K562 (cell line): Measurements from ENCODE around the gene STK4. TPM values are rescaled to one million over a fixed set of nuclear protein-coding genes. Genes with fewer than 3 reads are reported as not detected.

ENCODE experiments used
- ATAC-seq: fragments of 200-7000 bp; cut with Tn5 transposase; 3 replicates; pipeline ENCODE4 v1.9.1; 2020; ENCODE audit warnings: moderate library complexity
- BruUV-seq: library from RNA; stranded (reverse); fragments of 400-500 nt; replicated peaks from 2 replicates; lab custom pipeline; 2021; lab: Mats Ljungman, UMichigan
- CTCF ChIA-PET: fragments of 300-600 bp; formaldehyde crosslinking; extraction: SDS; loops from one replicate; lab custom pipeline; 2021; ENCODE audit warnings: low intra/inter-chr PET ratio; lab: Yijun Ruan, JAX
- POLR2A ChIA-PET: fragments of 300-600, 350-650 bp; sonication (Branson Sonifier 250); formaldehyde crosslinking; extraction: SDS; loops from one replicate; lab custom pipeline; 2021; ENCODE audit warnings: antibody characterized with exemption, inconsistent platforms; lab: Yijun Ruan, JAX
- DNase-seq, 4 experiments: peaks; one replicate each; pipeline versions ENCODE4 v3.0.0 to v3.0.0-alpha.2; 2011 to 2018; ENCODE audit warnings: low spot score in 3 of 4, mixed read lengths in 3 of 4; ENCODE audit errors: extremely low read depth in 1 of 4
- FAIRE-seq: peaks from 2 replicates; lab custom pipeline; 2011; peaks lifted over from hg19 to GRCh38; lab: Jason Lieb, UNC
- H2AFZ ChIP-seq: 2 replicates; pipeline ENCODE4 v1.6.0; 2011; ENCODE audit warnings: low read depth, low read length, control low read depth, inconsistent platforms
- H3K27ac ChIP-seq: fragments of 200-600 bp; 3 replicates; pipeline ENCODE4 v1.8.0; 2011; ENCODE audit warnings: low read depth, mild to moderate bottlenecking, control low read depth, inconsistent platforms, low read length, moderate library complexity, mixed read lengths; ENCODE audit errors: extremely low read depth
- H3K27me3 ChIP-seq, 2 experiments: fragments of 300-600 bp in 1 of 2; 2 replicates in 1 of 2; 3 replicates in 1 of 2; pipeline versions ENCODE4 v1.6.0 to v1.8.0; 2011; ENCODE audit warnings: inconsistent platforms in 2 of 2, low read length in 2 of 2, mild to moderate bottlenecking in 1 of 2, mixed read lengths in 1 of 2, moderate library complexity in 1 of 2; ENCODE audit not compliant: control insufficient read depth in 2 of 2, insufficient read depth in 2 of 2
- H3K36me3 ChIP-seq: fragments of 300-600 bp; 3 replicates; pipeline ENCODE4 v1.8.0; 2011; ENCODE audit warnings: mild to moderate bottlenecking, low read length, inconsistent platforms; ENCODE audit not compliant: control insufficient read depth, insufficient read depth
- H3K4me1 ChIP-seq, 2 experiments: fragments of 200-600 bp in 1 of 2; replicated peaks in 1 of 2; 2 replicates in 1 of 2; 3 replicates in 1 of 2; pipeline versions ENCODE4 v1.5.1 to v1.8.0; 2011; ENCODE audit warnings: inconsistent platforms in 2 of 2, low read length in 2 of 2, mild to moderate bottlenecking in 1 of 2, mixed read lengths in 1 of 2, moderate library complexity in 1 of 2; ENCODE audit not compliant: control insufficient read depth in 2 of 2, insufficient read depth in 2 of 2
- H3K4me2 ChIP-seq: 2 replicates; pipeline ENCODE4 v1.6.1; 2011; ENCODE audit warnings: low read length, control low read depth, inconsistent platforms, mixed read lengths; ENCODE audit not compliant: insufficient read depth
- H3K4me3 ChIP-seq: fragments of 200-600 bp; sonication (generic), shearing (Covaris generic); 2 replicates; pipeline ENCODE4 v1.5.1; 2016; ENCODE audit warnings: control low read depth, inconsistent platforms
- H3K79me2 ChIP-seq: fragments of 200-600 bp; 3 replicates; pipeline ENCODE4 v1.8.0; 2011; ENCODE audit warnings: low read length, inconsistent platforms; ENCODE audit not compliant: control insufficient read depth, insufficient read depth
- H3K9ac ChIP-seq, 2 experiments: 2 replicates each; pipeline versions ENCODE4 v1.6.0 to v1.6.1; 2011; ENCODE audit warnings: low read depth in 2 of 2, low read length in 2 of 2, control low read depth in 1 of 2, inconsistent platforms in 1 of 2, mild to moderate bottlenecking in 1 of 2, mixed read lengths in 1 of 2; ENCODE audit not compliant: insufficient read depth in 1 of 2
- H3K9me1 ChIP-seq: one replicate; pipeline ENCODE4 v1.6.0; 2011; ENCODE audit warnings: inconsistent platforms, mild to moderate bottlenecking, low read length, moderate library complexity; ENCODE audit not compliant: control insufficient read depth, insufficient read depth
- H3K9me3 ChIP-seq: replicated peaks from 2 replicates; pipeline ENCODE4 v1.5.1; 2011; ENCODE audit warnings: low read depth, low read length, inconsistent platforms; ENCODE audit not compliant: control insufficient read depth, insufficient read depth
- H4K20me1 ChIP-seq: replicated peaks from 2 replicates; pipeline ENCODE4 v1.6.1; 2011; ENCODE audit warnings: low read length, inconsistent platforms, mixed read lengths; ENCODE audit not compliant: control insufficient read depth, insufficient read depth
- PCBP1 ChIP-seq: fragments of 200-400 bp; formaldehyde crosslinking; IDR thresholded peaks from 2 replicates; pipeline ENCODE4 v1.6.1; 2018; ENCODE audit warnings: mild to moderate bottlenecking, low read depth, low read length; ENCODE audit not compliant: poor library complexity, severe bottlenecking
- PHF8 ChIP-seq: fragments of 200-600 bp; sonication (generic); IDR thresholded peaks from 2 replicates; pipeline ENCODE4 v1.6.1; 2012; ENCODE audit warnings: mixed run types, mild to moderate bottlenecking, inconsistent platforms, low read length, moderate library complexity, borderline replicate concordance
- RBM25 ChIP-seq: fragments of 200-400 bp; formaldehyde crosslinking; IDR thresholded peaks from 2 replicates; pipeline ENCODE4 v1.6.1; 2018; ENCODE audit warnings: low read length, low read depth, moderate library complexity; ENCODE audit not compliant: severe bottlenecking
- SAFB ChIP-seq: fragments of 200-400 bp; formaldehyde crosslinking; IDR thresholded peaks from 2 replicates; pipeline ENCODE4 v1.6.1; 2017; ENCODE audit warnings: low read depth, low read length, borderline replicate concordance
- YBX1 ChIP-seq: fragments of 450-650 bp; IDR thresholded peaks from 2 replicates; pipeline ENCODE4 v1.7.1; 2016; ENCODE audit warnings: mild to moderate bottlenecking
- WGBS: fragments of 100-300 bp; shearing (Covaris generic); methylation state at CpG from one replicate; pipeline ENCODE4 v1.1.6; 2016; ENCODE audit warnings: low coverage, mixed read lengths; ENCODE audit not compliant: insufficient coverage; ENCODE audit errors: missing lambda C conversion rate; 5-methylcytosine and 5-hydroxymethylcytosine counted together
- in situ Hi-C: fragments of 300-500 bp; cut with MboI; formaldehyde crosslinking; loops from 4 replicates; pipeline ENCODE4 v1.15.0; 2018; ENCODE audit warnings: inconsistent platforms, mixed read lengths
- intact Hi-C: fragments of 100-400 bp; cut with micrococcal nuclease; formaldehyde crosslinking; loops from 2 replicates; pipeline ENCODE4 v1.14.2; 2022
- polyA plus RNA-seq, 8 experiments: library from polyadenylated mRNA; depleted of rRNA in 4 of 8; stranded (reverse) in 5 of 8; unstranded in 3 of 8; fragments of >200 nt; fragmentation: Nextera tagmentation in 2 of 8; fragmentation: Illumina TruSeq in 1 of 8; extraction: Ambion mirVana in 2 of 8; extraction: Trizol in 1 of 8; gene quantifications; 2 replicates each; pipeline versions ENCODE4 v1.2.1 to v1.2.3, GENCODE V29; 2011 to 2014; ENCODE audit warnings: inconsistent platforms in 1 of 8, missing spikeins in 1 of 8
- total RNA-seq, 7 experiments: library from RNA; depleted of rRNA in 6 of 7; stranded (reverse); fragments of >200 nt in 6 of 7; fragmentation: Illumina TruSeq in 2 of 7; extraction: Trizol in 2 of 7; gene quantifications; 2 replicates each; pipeline versions ENCODE4 v1.2.1 to v1.2.3, GENCODE V29; 2011 to 2021; ENCODE audit warnings: low replicate concordance in 1 of 7
- TF ChIP-seq, protein P1 (sequence below): fragments of 250-450 bp; sonication (Bioruptor Pico); IDR thresholded peaks from 2 replicates; pipeline ENCODE4 v1.4.0; 2020; ENCODE audit warnings: borderline replicate concordance

The STK4 gene
- total and polyA plus RNA-seq, 9 of the 15 experiments (the other 6 are each of a cell fraction or from before 2014, with no cell fraction given) = 11.9 to 30.6 (median 22.2) TPM

DNA sequence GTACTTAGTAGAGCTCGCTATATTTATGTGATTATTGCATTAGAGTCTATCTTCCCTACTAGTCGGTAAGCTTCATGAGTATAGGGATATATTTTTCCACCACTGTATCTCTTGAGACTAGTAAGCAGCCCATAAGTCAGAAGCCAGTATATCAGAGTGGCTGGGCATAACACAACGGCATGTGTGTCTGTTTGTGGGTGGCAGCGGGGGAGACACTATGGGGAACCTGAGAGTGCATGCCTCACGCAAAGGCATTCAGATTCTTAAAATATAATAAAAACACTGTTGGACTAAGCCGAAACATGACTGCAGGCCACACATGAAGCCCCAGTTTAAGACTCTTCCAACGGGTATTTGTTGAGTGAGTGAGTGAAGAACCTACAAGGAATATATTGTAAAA lies 126.6 kb downstream of the STK4 start (continued):
- TF ChIP-seq, protein P1, sequence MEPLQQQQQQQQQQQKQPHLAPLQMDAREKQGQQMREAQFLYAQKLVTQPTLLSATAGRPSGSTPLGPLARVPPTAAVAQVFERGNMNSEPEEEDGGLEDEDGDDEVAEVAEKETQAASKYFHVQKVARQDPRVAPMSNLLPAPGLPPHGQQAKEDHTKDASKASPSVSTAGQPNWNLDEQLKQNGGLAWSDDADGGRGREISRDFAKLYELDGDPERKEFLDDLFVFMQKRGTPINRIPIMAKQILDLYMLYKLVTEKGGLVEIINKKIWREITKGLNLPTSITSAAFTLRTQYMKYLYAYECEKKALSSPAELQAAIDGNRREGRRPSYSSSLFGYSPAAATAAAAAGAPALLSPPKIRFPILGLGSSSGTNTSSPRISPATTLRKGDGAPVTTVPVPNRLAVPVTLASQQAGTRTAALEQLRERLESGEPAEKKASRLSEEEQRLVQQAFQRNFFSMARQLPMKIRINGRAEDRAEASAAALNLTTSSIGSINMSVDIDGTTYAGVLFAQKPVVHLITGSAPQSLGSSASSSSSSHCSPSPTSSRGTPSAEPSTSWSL = no peak
- TF ChIP-seq PCBP1 = no peak
- no peak for TF ChIP-seq SAFB
- TF ChIP-seq YBX1 = no peak

DNA sequence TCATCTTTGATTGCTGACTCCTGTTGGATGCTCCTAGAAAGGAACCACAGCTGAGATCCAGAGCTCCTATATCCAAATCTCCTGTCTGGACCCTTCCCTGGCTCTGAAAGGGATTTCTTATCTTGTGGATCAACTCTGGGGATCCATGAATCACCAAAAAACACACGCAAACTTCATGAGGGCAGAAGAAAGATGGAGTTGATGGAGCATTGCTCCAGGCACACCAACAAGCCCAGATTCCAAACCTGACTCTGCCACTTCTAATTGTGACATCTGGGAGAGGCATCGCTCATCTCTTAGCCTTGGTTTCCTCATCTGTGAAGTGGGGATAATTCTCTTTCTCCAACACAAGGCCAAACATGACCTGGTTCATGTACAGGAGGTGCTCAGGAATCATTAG lies 127.9 kb downstream of the STK4 start:
- Histone ChIP-seq H3K36me3 (no peaks in the 10 kb centered on the region), H4K20me1 (no peaks in the 10 kb centered on the region), H3K9ac (no peak overlapping the region), H3K79me2 (no peaks in the 10 kb centered on the region)
- in situ Hi-C loops = no loop called here
- TF ChIP-seq PHF8 (no peak), RBM25 (peak; percentile 13)
- TF ChIP-seq, all 486 proteins: peak for 1
- Histone ChIP-seq H3K27me3 (peaks cover 0 to 8% of the 10 kb centered on the region in 2 experiments; a peak in 2 of 5 replicates), H3K4me3 (no peak overlapping the region), H3K4me1 (peaks cover 0 to 9% of the 10 kb centered on the region in 2 experiments; a peak in 1 of 5 replicates), H3K9me1 (no peaks in the 10 kb centered on the region), H3K27ac (no peak overlapping the region), H3K4me2 (no peak overlapping the region), H3K9me3 (no peaks in the 10 kb centered on the region), H2AFZ (no peak overlapping the region)
- intact Hi-C loops = loop anchor here (10.0 kb wide), 1 partner anchor 179 kb away; the partner anchor contains the start of gene PABPC1L
- ChIA-PET CTCF (interaction anchor here (3.2 kb wide), 1 partner anchor 83 kb away, joined by 19 read pairs; no protein-coding TSS in a partner anchor), POLR2A (no interaction called here)
- no peak for FAIRE-seq
- DNase-seq = no peak
- 21% methylated on average over 2 of the region's 2 CpGs for WGBS
- BruUV-seq = no TSS peak
- ATAC-seq = no peak
